Upper lobe of left lung (tissue), 6 donors: ENCODE data around the gene OSCP1. TPM values are rescaled to one million over a fixed set of nuclear protein-coding genes. Genes with fewer than 3 reads are reported as not detected.
"Not testable (repeated sequence)": the region's sequence is repeated elsewhere in the genome, so short reads cannot be mapped to it uniquely, and the experiment has no call there.

Experiments
- ATAC-seq, 2 donors: fragments of 200-7000 bp; cut with Tn5 transposase; one replicate each; pipeline ENCODE4 v1.9.1; 2022; ENCODE audit warnings: mild to moderate bottlenecking in 2 of 2, moderate library complexity in 2 of 2; ENCODE audit not compliant: low FRiP score in 2 of 2
- DNase-seq, 2 donors: peaks; one replicate each; pipeline ENCODE4 v3.0.0-alpha.2; 2019 to 2020
- H3K27ac ChIP-seq, 4 donors: fragments of 200-600 bp; sonication (generic); one replicate each; pipeline ENCODE4 v1.5.1; 2016 to 2019
- H3K27me3 ChIP-seq, 4 donors: fragments of 200-600 bp; sonication (generic); one replicate each; pipeline ENCODE4 v1.5.1; 2017 to 2019
- H3K36me3 ChIP-seq, 4 donors: fragments of 200-600 bp; sonication (generic); one replicate each; pipeline ENCODE4 v1.5.1; 2016 to 2019
- H3K4me1 ChIP-seq, 4 donors: fragments of 200-600 bp; sonication (generic); one replicate each; pipeline ENCODE4 v1.5.1; 2018 to 2019
- H3K4me3 ChIP-seq, 4 donors: fragments of 200-600 bp; sonication (generic); one replicate each; pipeline ENCODE4 v1.5.1; 2017 to 2019; ENCODE audit warnings: mild to moderate bottlenecking in 2 of 4, moderate library complexity in 1 of 4
- H3K9me3 ChIP-seq, 4 donors: fragments of 200-600 bp; sonication (generic); one replicate each; pipeline ENCODE4 v1.5.1; 2018 to 2019
- EP300 ChIP-seq, 4 donors: sonication (generic); formaldehyde crosslinking; IDR thresholded peaks; one replicate each; pipeline ENCODE4 v1.5.1; 2017; ENCODE audit warnings: antibody characterized with exemption in 4 of 4, control low read depth in 2 of 4
- POLR2A ChIP-seq, 4 donors: fragments of 450-650 bp; IDR thresholded peaks; one replicate each; pipeline ENCODE4 v1.5.1; 2016 to 2017; ENCODE audit warnings: antibody characterized with exemption in 4 of 4, mild to moderate bottlenecking in 2 of 4
- POLR2AphosphoS5 ChIP-seq, 2 donors: sonication (generic); formaldehyde crosslinking; IDR thresholded peaks; one replicate each; pipeline ENCODE4 v1.5.1; 2017; ENCODE audit warnings: antibody characterized with exemption in 2 of 2
- WGBS, 2 donors: methylation state at CpG; one replicate each; pipeline ENCODE4 v1.1.5; 2017 to 2018; 5-methylcytosine and 5-hydroxymethylcytosine counted together
- total RNA-seq, 6 donors: library from RNA; depleted of rRNA in 4 of 6; stranded (reverse); fragments of >200 nt in 4 of 6; gene quantifications; one replicate each; pipeline versions ENCODE4 v1.1.0 to v1.2.1, GENCODE V29; 2016 to 2021
- TF ChIP-seq, protein P1 (sequence below), 6 experiments: fragments of 450-650 bp in 4 of 6; fragments of 200-600 bp in 2 of 6; sonication (generic) in 2 of 6; IDR thresholded peaks; one replicate each; pipeline ENCODE4 v1.5.1; 2016 to 2019; ENCODE audit warnings: antibody characterized with exemption in 6 of 6
- donor health status: DM: no; HTN: no; CAD: no; lungs with moderate emphysema.
- donor health status: DM: no; HTN: yes; CAD: no; lungs with severe emphysema.

The OSCP1 gene
- total RNA-seq, 6 donors from 2014 or later = 11.8 to 28.2 (median 13.6) TPM

GRCh38 chr1:36487906-36488305, 37.7 kb upstream of the OSCP1 start:
- H3K27me3 ChIP-seq = no peaks in the 10 kb centered on the region
- H3K4me1 ChIP-seq = peaks cover 19 to 36% (median 26%) of the 10 kb centered on the region in 4 donors
- ATAC-seq = no peak
- no peaks in the 10 kb centered on the region for H3K9me3 ChIP-seq
- peak overlapping the region; percentile 80 to 89 (median 84) for H3K27ac ChIP-seq
- H3K4me3 ChIP-seq = no peak overlapping the region
- WGBS, 2 donors = 86 to 90% methylated on average over 3 of the region's 3 CpGs
- DNase-seq = no peak
- TF ChIP-seq EP300 (IDR thresholded peaks at IDR 0.05) (no peak), POLR2AphosphoS5 (IDR thresholded peaks at IDR 0.05) (no peak), POLR2A (IDR thresholded peaks at IDR 0.05) (no peak)
- TF ChIP-seq, protein P1, sequence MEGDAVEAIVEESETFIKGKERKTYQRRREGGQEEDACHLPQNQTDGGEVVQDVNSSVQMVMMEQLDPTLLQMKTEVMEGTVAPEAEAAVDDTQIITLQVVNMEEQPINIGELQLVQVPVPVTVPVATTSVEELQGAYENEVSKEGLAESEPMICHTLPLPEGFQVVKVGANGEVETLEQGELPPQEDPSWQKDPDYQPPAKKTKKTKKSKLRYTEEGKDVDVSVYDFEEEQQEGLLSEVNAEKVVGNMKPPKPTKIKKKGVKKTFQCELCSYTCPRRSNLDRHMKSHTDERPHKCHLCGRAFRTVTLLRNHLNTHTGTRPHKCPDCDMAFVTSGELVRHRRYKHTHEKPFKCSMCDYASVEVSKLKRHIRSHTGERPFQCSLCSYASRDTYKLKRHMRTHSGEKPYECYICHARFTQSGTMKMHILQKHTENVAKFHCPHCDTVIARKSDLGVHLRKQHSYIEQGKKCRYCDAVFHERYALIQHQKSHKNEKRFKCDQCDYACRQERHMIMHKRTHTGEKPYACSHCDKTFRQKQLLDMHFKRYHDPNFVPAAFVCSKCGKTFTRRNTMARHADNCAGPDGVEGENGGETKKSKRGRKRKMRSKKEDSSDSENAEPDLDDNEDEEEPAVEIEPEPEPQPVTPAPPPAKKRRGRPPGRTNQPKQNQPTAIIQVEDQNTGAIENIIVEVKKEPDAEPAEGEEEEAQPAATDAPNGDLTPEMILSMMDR (IDR thresholded peaks at IDR 0.05) = no peak
- no peaks in the 10 kb centered on the region for H3K36me3 ChIP-seq

DNA sequence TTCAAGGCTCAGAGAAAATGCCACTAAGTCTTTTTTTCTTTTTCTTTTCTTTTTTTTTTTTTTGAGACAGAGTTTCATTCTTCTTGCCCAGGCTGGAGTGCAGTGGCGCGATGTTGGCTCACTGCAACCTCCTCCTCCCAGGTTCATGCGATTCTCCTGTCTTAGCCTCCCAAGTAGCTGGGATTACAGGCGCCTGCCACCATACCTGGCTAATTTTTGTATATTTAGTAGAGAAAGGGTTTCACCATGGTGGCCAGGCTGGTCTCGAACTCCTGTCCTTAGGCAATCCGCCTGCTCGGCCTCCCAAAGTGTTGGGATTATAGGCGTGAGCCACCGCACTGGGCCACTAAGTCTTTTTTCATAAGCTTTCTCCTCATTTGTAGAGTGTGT, 37.1 kb upstream of the OSCP1 start:
- ATAC-seq, H3K4me3 ChIP-seq, H3K9me3 ChIP-seq, H3K27me3 ChIP-seq, DNase-seq, H3K36me3 ChIP-seq: not testable (repeated sequence)
- Histone ChIP-seq H3K27ac (peak overlapping the region; percentile 80 to 89 (median 84)), H3K4me1 (peaks cover 19 to 38% (median 27%) of the 10 kb centered on the region in 4 donors)
- WGBS, 2 donors = 79 to 82% methylated on average over 9 of the region's 9 CpGs

- Histone ChIP-seq H3K4me1 (peaks cover 21 to 41% (median 29%) of the 10 kb centered on the region in 4 donors), H3K27me3 (no peaks in the 10 kb centered on the region), H3K36me3 (no peaks in the 10 kb centered on the region), H3K27ac (peak overlapping the region; percentile 80 to 89 (median 84)), H3K4me3 (no peak overlapping the region), H3K9me3 (no peaks in the 10 kb centered on the region)
- DNase-seq = peak; percentile 85 to 98
- ATAC-seq = peak; percentile 84 to 93
- TF ChIP-seq POLR2A (IDR thresholded peaks at IDR 0.05) = peak in 1 of 4 donors; percentile 45
- TF ChIP-seq POLR2AphosphoS5 (IDR thresholded peaks at IDR 0.05) = peak; percentile 82 to 92
- TF ChIP-seq EP300 (IDR thresholded peaks at IDR 0.05) = peak; percentile 27 to 94 (median 68)
- TF ChIP-seq, protein P1 (IDR thresholded peaks at IDR 0.05) = no peak
- WGBS, 2 donors = 34 to 46% methylated on average over 17 of the region's 17 CpGs
These were observed 36.4 kb upstream of the OSCP1 start for GRCh38 chr1:36486439-36487335.

DNA sequence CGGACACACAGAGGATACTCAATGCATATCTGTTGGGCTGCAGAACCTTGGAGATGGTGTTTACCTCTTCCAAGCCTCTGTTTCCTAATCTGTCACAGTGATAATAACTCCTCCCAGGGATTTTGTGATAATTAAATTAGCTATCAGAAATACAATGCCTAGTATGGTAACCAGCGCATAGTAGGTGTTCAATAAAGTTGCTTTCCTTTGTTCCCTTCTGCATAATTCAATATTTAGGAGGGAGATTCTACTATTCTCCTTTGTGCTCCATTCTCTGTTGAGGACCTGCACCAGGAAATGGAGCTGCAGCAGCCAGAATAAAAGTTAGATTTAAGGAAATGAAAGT, 35.8 kb upstream of the OSCP1 start:
- 67 to 83% methylated on average over 2 of the region's 2 CpGs for WGBS, 2 donors

DNA sequence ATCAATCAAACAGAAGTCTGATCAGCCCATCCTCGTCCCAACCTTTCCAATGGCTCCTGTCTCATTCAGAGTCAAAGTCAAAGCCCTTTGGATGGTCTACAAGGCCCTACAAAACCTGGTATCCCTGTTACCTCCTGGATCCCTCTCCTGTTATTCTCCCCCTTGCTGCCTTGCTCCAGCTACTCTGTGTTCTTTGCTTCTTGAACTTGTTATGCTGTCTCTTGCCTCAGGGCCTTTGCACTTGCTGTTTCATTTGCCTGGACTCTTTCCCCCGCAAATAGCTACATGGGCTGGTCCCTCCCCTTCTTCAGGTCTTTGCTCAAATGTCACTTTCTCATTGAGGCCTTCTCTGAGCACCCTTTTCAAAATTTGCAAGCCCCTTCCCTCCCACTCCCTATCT, 33.8 kb upstream of the OSCP1 start:
- DNase-seq = no peak
- Histone ChIP-seq H3K27ac (peak overlapping the region in 3 of 4 donors; percentile 81 to 92 (median 87)), H3K9me3 (no peaks in the 10 kb centered on the region), H3K4me1 (peaks cover 22 to 47% (median 34%) of the 10 kb centered on the region in 4 donors), H3K36me3 (no peaks in the 10 kb centered on the region), H3K4me3 (no peak overlapping the region), H3K27me3 (no peaks in the 10 kb centered on the region)
- 94 to 95% methylated on average over 2 of the region's 2 CpGs for WGBS, 2 donors
- TF ChIP-seq POLR2AphosphoS5 (IDR thresholded peaks at IDR 0.05) = no peak
- TF ChIP-seq, protein P1 (IDR thresholded peaks at IDR 0.05) = no peak
- ATAC-seq = no peak

More for the DNA sequence above, 35.8 kb upstream of the OSCP1 start:
- Histone ChIP-seq H3K4me1 (peaks cover 25 to 45% (median 34%) of the 10 kb centered on the region in 4 donors), H3K4me3 (no peak overlapping the region), H3K27me3 (no peaks in the 10 kb centered on the region), H3K36me3 (no peaks in the 10 kb centered on the region), H3K9me3 (no peaks in the 10 kb centered on the region), H3K27ac (peak overlapping the region; percentile 80 to 89 (median 84))
- DNase-seq (no peak), ATAC-seq (no peak)
- TF ChIP-seq EP300 (IDR thresholded peaks at IDR 0.05) = no peak
- no peak for TF ChIP-seq POLR2A (IDR thresholded peaks at IDR 0.05)
- TF ChIP-seq POLR2AphosphoS5 (IDR thresholded peaks at IDR 0.05) = no peak
- TF ChIP-seq, protein P1 (IDR thresholded peaks at IDR 0.05) = no peak
